ENCODE results near the gene RARS2. TPM values are rescaled to one million over a fixed set of nuclear protein-coding genes. Genes with fewer than 3 reads are reported as not detected.

The RARS2 gene
- total and polyA plus RNA-seq, 2 of the 8 experiments (the other 6 are each of a cell fraction or from before 2014, with no cell fraction given), result 10.2 to 40.5 TPM

DNA sequence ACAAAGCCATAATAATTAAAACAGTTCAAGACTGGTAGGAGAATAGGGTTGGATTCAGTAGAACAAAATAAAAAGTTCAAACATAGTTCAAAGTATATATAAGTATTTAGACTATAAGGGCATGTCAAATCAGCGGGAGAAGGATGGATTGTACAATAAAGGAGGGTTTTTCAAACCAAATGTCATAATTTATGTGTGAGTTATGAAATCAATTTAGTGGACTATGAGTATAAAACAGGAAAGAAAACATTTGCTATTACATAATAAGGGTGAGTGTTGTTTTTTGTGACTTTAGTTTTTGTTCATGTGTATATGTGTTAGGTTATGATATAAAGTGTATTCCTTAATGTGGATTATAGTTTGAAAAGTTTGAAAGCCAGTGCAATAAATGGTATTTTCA is 10.8 kb upstream of the RARS2 start:
- no peak overlapping the region for H4K5ac ChIP-seq (ENCODE audit: insufficient read length, low read depth, low read length)
- H3K4ac ChIP-seq (replicated peaks; ENCODE audit: insufficient read length, low read depth, low read length), result no peak overlapping the region
- no peak overlapping the region for H2BK15ac ChIP-seq (ENCODE audit: low read length)
- no peak for FAIRE-seq
- no peak overlapping the region for H2AFZ ChIP-seq (ENCODE audit: low read length)
- peaks cover 0 to 27% (median 3%) of the 10 kb centered on the region in 4 experiments; a peak in 5 of 8 replicates for H3K36me3 ChIP-seq (ENCODE audit: control insufficient read depth in 2 of 4, insufficient read depth in 4 of 4, low read length in 3 of 4)
- TF ChIP-seq SIX5 (IDR thresholded peaks at IDR 0.05; ENCODE audit: low read depth, low read length), result no peak
- TF ChIP-seq ASH2L (IDR thresholded peaks at IDR 0.05; ENCODE audit: low read length), result no peak
- no peak for TF ChIP-seq YY1 (IDR thresholded peaks at IDR 0.05; ENCODE audit: low read depth, low read length)
- TF ChIP-seq EP300 (IDR thresholded peaks at IDR 0.05; ENCODE audit: borderline replicate concordance in 1 of 2, low read depth in 2 of 2, low read length in 2 of 2), result no peak
- TF ChIP-seq CTBP2 (IDR thresholded peaks at IDR 0.05; ENCODE audit: borderline replicate concordance, insufficient read depth, insufficient read length, low read length), result no peak
- no peak for TF ChIP-seq TAF1 (IDR thresholded peaks at IDR 0.05; ENCODE audit: low read depth, low read length)
- TF ChIP-seq SIN3A (conservative IDR thresholded peaks at IDR 0.05 in 1 of 2, IDR thresholded peaks at IDR 0.05 in 1 of 2; ENCODE audit: low read depth in 1 of 2, low read length in 2 of 2), result no peak
- TF ChIP-seq CBX8 (IDR thresholded peaks at IDR 0.05; ENCODE audit: borderline replicate concordance, low read depth, low read length), result no peak
- no peak for TF ChIP-seq CEBPB (IDR thresholded peaks at IDR 0.05; ENCODE audit: low read depth, low read length)
- TF ChIP-seq EGR1 (IDR thresholded peaks at IDR 0.05; ENCODE audit: borderline replicate concordance, low read depth, low read length), result no peak
- no peak for TF ChIP-seq KDM1A (IDR thresholded peaks at IDR 0.05; ENCODE audit: borderline replicate concordance, low read length)
- H2BK5ac ChIP-seq (ENCODE audit: low read depth, low read length), result no peak overlapping the region
- no peak overlapping the region for H3K56ac ChIP-seq (replicated peaks; ENCODE audit: insufficient read length, low read depth, low read length)
- no peaks in the 10 kb centered on the region for H3K79me1 ChIP-seq (ENCODE audit: low read depth, low read length)
- ChIA-PET POLR2A (ENCODE audit: partially characterized antibody) (interaction anchor here (5.6 kb wide), 1 partner anchor 10 kb away, joined by 30 read pairs; the partner anchor contains the start of genes ORC3 and RARS2), CTCF (ENCODE audit: partially characterized antibody) (no interaction called here)
- H4K91ac ChIP-seq (replicated peaks; ENCODE audit: insufficient read length, low read length), result no peak overlapping the region
- H3K4me1 ChIP-seq (replicated peaks in 1 of 4; ENCODE audit: control insufficient read depth in 3 of 4, insufficient read depth in 4 of 4, low read length in 3 of 4), result peaks cover 0 to 4% (median 1%) of the 10 kb centered on the region in 4 experiments; a peak in 3 of 7 replicates
- H3K9me3 ChIP-seq (ENCODE audit: insufficient read depth in 2 of 2, low read depth in 1 of 2, low read length in 1 of 2), result no peaks in the 10 kb centered on the region
- H3K4me2 ChIP-seq (ENCODE audit: insufficient read depth in 1 of 2, low read depth in 2 of 2, low read length in 2 of 2), result no peak overlapping the region
- no peak overlapping the region for H3K9ac ChIP-seq (replicated peaks in 1 of 4; ENCODE audit: extremely low read depth in 1 of 4, low read depth in 3 of 4, low read length in 3 of 4)
- no peak overlapping the region for H3K18ac ChIP-seq (ENCODE audit: extremely low read depth, low read length)
- DNase-seq (ENCODE audit: low read depth in 1 of 2, low spot score in 2 of 2), result no peak
- H4K8ac ChIP-seq (ENCODE audit: extremely low read depth, insufficient read depth, low read length), result no peak overlapping the region
- H3K14ac ChIP-seq (ENCODE audit: insufficient read length), result no peak overlapping the region
- H3K23me2 ChIP-seq (ENCODE audit: low read depth, low read length), result no peaks in the 10 kb centered on the region
- no peak overlapping the region for H3K4me3 ChIP-seq (ENCODE audit: extremely low read depth in 1 of 4, insufficient read depth in 2 of 4, low read depth in 3 of 4, low read length in 4 of 4)
- H2BK120ac ChIP-seq (replicated peaks; ENCODE audit: low read depth, low read length), result no peak overlapping the region
- no peaks in the 10 kb centered on the region for H3K79me2 ChIP-seq (ENCODE audit: control insufficient read depth in 1 of 2, insufficient read depth in 2 of 2, low read length in 2 of 2)
- H3K23ac ChIP-seq (ENCODE audit: insufficient read length), result no peak overlapping the region
- H3K27ac ChIP-seq (ENCODE audit: low read depth, low read length), result no peak overlapping the region
- no peaks in the 10 kb centered on the region for H3K27me3 ChIP-seq (replicated peaks in 1 of 4; ENCODE audit: control insufficient read depth in 3 of 4, extremely low read depth in 1 of 4, insufficient read depth in 3 of 4, low read length in 3 of 4)
- no peak overlapping the region for H2BK12ac ChIP-seq (ENCODE audit: low read depth, low read length)
- WGBS, 2 experiments (ENCODE audit: extremely low coverage in 1 of 2, insufficient coverage in 1 of 2, insufficient read length in 1 of 2, insufficient replicate concordance in 2 of 2, low coverage in 1 of 2, low lambda C conversion rate in 2 of 2, missing lambda C conversion rate in 1 of 2), result 100% methylated on average over 1 of the region's 1 CpG; no CpG with 5 or more reads in 1 of the 2 experiments
- no peak overlapping the region for H2AK5ac ChIP-seq (ENCODE audit: low read depth, low read length)
- no peak overlapping the region for H2BK20ac ChIP-seq (ENCODE audit: low read length)
- no peaks in the 10 kb centered on the region for H4K20me1 ChIP-seq (replicated peaks in 1 of 2; ENCODE audit: control insufficient read depth in 1 of 2, insufficient read depth in 2 of 2, low read length in 2 of 2)

Measured in H1 (cell line).